ENCODE results near the gene PPP1R8.
"Not testable (repeated sequence)": the region's sequence is repeated elsewhere in the genome, so short reads cannot be mapped to it uniquely, and the experiment has no call there.

The PPP1R8 gene

GRCh38 chr1:27830621-27831440 is at the start of gene PPP1R8:
PPP1R8 (plus strand) TSS chr1:27830782; CDS start chr1:27830836, 54 bp downstream.
- DNase-seq: peak; percentile 83

- DNase-seq: no peak
These were observed 47.6 kb upstream of the PPP1R8 start for GRCh38 chr1:27782950-27783349.

- DNase-seq: no peak
These were observed 45.9 kb upstream of the PPP1R8 start for GRCh38 chr1:27784700-27785099.

DNA sequence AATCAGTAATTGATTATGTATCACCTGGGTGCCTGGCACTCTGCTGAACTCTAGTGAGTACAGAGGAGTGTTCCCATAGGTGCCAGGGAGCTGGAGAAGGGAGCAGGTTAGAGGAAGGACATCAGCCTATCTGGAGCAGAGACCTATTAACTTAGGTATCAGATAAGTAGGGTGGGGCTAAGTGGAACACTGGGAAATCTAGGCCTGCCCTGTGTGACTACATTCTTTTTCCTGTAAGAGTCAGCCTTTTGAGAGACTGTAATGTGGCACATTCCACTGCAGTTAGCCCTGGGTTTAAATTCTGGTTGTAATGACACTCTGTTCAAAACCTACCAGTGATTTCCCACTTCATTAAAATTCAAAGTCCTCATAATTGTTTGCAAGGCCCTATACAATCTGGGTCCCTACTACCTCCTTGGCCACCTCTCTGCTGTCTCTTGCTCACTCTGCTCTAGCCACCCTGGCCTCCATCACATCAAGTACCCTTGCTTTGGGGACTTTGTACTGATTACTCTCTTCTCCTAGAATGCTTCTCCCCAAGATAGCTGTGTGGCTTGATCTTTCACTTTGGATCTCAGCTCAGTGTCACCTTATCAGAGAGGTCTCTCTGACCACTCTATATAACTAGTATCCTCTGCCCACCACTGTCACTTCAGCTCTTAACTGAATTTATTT is 44.7 kb upstream of the PPP1R8 start:
- no peak for DNase-seq

DNA sequence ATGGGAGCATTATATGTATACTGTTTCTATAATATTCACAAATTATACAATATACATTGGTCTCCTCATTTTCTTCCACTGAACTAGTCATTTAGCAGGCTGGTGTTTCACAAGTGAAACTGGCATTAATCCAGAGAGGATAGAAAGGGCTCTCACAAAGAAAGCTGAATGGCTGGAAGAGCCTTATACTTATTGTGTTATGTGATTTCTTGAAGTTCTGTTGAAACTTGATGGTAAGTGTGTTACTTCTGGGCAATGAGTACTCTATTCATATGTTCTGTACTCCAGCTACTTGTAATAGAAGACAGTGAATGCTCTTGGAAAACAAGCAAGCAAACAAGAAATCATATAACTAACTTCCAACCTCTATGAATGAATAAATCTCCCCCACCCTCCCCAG is 42.7 kb upstream of the PPP1R8 start:
- no peak for DNase-seq

GRCh38 chr1:27789540-27790041 is 41.0 kb upstream of the PPP1R8 start:
- no peak for DNase-seq

- DNase-seq: not testable (repeated sequence)
These were observed 40.3 kb upstream of the PPP1R8 start for GRCh38 chr1:27790270-27790669.

DNA sequence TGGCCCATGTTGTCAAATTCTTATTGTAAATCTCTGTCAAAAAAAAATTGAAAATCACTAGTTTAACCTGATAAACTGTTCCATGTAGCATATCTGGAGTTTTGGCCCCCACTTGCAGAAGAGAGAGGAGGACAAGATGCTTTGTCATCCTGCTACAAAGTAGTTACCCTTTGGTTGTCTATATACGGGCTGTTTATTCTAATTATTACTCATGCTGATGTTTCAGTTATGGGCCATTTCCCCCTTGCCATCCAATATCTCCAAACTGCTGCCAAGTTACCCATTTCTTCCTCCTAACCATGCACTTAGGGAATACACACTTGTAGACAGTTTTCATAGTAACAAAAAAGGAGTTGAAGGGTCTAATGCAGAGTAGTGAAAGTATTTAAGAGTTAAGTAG is 35.0 kb upstream of the PPP1R8 start:
- DNase-seq: no peak

DNA sequence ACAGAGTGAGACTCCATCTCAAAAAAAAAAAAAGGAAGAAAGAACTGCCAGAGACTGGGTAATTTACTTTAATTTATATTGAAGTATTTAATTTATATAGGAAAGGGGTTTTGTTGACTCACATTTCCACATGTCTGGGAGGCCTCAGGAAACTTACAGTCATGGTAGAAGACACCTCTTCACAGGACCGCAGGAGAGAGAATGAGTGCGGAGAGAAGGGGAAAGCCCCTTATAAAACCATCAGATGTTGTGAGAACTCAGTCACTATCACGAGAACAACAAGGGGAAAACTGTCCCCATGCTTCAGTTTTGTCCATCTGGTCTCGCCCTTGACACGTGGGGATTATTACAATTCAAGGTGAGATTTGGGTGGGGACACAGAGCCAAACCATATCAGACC is 25.8 kb upstream of the PPP1R8 start:
- DNase-seq: no peak

- DNase-seq: no peak
These were observed 23.8 kb upstream of the PPP1R8 start for GRCh38 chr1:27806758-27807157.

- no peak for DNase-seq
These were observed 23.2 kb upstream of the PPP1R8 start for GRCh38 chr1:27807385-27807784.

DNA sequence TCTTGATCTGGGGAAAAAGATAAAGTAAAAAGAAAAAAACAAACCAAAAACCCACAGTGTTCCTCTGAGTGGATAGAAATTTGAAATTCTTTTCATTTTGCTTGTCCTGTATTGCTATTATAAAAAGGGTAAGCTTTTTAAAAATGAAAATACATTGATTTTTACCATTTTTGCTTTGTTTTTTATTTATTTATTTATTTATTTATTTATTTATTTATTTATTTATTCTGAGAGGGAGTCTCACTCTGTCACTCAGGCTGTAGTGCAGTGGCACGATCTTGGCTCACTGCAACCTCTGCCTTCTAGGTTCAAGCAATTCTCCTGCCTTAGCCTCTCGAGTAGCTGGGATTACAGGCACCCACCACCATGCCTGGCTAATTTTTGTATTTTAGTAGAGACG is 22.5 kb upstream of the PPP1R8 start:
- not testable (repeated sequence) for DNase-seq

DNA sequence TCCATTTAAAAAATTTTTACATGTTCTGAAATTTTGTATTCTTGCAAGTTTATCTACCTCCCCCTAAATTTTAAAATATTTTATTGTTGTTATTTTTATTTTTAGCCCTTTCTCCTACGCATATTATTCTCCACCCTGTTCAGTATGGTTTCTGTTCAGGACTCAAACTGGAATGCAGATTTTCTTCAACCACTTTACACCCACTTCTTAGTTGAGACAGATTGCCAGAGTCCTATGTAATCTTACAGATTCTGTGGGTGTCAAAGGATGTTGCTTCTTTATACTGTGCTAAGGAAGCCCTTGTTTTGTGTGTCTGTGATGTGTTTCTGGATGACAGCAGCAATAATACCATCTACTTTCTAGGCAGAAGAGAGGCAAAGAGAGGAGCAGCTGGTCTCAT is 20.7 kb upstream of the PPP1R8 start:
- DNase-seq: no peak

DNA sequence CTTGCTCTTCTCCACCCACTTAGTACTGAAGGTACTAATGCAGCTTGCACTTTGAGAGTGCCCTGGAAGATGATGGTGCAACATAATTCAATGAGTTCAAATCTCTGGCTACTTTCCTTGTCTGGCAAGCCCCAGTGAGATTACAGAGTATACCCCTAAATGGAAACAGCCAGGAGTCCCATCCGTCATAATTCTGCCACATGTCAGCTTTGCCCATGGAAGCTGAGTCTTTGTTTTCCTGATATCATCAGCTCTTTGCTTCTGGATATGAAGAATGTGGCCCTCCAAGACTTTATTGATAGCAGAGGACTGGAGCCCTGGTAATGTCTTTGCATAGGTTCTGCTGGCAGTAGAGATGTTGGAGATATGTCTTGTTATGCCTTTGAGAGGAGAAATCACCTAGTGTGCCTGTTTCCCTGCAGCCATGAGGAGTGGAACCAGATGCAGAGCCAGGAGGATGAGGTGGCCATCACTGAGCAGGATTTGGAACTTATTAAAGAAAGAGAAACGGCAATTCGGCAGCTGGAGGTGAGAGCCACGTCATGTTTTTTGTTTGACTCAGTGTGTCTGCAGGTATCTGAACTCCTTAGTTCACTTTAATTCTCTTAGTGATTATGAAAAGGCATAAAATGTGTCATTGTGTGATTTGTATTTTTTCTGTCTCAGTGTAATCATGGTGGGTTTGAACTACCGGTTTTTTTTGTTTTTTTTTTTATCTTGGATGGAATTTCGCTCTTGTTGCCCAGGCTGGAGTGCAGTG is 18.7 kb upstream of the PPP1R8 start:
- DNase-seq: no peak

DNA sequence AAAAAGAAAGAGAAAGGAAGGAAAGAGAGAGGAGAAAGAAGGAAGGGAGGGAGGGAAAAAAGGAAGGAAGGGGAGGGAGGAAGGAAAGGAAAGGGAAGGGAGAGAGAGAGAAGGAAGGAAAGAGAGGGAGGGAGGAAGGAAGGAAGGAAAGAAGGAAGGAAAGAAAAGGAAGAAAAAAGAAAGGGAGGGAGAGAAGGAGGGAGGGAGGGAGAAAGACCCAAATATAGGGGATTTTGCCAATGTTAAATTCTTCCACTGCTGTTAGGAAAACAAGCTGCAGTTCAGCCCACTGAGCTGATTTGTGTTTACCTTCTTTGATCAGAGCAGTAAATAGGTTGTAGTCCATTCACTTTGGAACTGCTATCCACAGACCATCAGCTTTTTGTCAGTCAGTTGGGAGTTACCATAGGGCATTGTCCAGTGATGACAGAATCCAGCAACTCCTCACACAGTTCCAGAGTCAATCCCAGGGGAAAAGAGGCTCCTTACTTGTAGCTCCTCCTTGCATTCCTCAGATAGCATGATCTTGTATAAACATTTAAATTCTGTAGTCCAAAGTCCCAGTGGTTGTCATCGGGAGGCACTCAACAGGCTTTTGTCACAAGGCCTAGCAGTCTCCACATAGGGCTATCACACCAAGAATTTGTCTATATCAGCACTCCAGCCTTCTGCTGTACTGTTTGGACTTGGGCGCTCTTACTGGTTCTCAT is 13.5 kb upstream of the PPP1R8 start:
- DNase-seq: no peak

DNA sequence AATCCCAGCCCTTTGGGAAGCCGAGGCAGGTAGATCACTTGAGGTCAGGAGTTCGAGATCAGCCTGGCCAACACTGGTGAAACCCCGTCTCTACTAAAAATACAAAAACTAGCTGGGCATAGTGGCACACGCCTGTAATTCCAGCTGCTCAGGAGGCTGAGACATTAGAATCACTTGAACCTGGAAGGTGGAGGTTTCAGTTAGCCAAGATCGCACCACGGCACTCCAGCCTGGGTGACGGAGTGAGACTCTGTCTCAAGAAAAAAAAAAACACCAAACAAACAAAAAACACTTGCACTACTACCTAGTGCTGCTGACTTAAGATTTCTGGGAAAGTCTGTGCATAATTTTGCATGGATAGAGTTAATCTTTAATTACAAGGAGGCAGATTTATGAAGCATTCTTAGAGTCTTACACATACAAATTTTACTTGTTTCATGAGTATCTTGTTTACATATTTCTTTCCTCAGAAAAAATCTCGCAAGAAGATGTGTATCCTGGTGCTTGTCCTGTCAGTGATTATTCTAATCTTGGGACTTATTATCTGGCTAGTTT is 8.7 kb upstream of the PPP1R8 start:
- DNase-seq: no peak

- DNase-seq: no peak
These were observed 6.8 kb upstream of the PPP1R8 start for GRCh38 chr1:27823784-27824183.

GRCh38 chr1:27824411-27824810 is 6.2 kb upstream of the PPP1R8 start:
- DNase-seq: no peak

DNA sequence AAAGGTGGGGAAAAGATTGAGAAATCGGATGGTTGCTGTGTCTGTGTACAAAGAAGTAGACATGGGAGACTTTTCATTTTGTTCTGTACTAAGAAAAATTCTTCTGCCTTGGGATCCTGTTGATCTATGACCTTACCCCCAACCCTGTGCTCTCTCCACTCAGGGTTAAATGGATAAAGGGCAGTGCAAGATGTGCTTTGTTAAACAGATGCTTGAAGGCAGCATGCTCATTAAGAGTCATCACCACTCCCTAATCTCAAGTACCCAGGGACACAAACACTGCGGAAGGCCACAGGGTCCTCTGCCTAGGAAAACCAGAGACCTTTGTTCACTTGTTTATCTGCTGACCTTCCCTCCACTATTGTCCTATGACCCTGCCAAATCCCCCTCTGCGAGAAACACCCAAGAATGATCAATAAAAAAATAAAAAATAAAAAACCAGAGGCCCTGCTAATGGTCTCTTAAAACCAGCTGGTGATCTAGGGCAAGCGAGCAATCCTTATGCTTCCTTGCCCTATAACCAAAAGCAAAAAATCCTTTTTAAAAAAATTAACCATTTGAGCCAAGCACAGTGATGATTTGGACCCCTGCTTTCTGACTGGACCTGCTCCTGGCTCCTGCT is 1.1 kb upstream of the PPP1R8 start:
- not testable (repeated sequence) for DNase-seq

DNA sequence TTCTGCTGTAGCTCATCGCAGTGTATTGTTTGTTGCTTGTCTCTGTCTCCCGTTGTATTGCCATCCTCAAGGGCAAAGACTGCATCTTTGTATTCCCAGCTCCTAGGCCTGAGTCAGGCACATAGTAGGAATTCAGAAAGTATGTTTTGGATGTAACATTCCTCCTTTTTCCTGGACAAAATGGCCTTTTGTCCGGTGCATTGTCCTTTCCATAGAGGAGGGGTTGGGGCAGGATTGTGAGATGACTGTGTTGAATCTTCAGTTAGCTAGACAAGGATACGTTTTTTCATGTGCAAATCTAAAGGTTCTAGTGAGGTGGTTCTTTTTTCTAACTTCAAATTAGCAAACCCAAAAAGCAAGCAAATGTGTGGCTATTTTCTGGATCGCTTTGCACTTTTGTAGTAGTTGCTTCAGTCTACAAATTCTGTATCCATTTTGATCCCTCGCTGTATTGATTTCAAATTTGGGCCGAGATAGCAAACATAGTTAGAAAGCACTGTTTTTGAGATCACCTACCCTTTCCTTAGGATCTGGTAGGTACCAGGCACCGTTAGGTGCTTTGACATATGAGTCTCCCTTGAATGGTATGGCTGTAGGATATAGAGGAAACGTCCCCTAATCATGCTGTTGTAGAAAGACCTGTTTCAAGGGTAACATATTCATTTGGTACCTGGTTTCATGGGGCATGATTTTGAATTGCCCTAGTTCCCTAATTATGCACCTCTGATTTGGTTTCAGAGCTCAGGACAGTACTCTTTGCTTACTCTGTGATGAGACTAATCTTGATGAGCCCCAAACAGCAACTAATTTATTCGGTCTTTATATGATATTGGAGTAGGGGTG is 1.2 kb downstream of the PPP1R8 start:
- DNase-seq: no peak

- DNase-seq: no peak
These were observed 2.2 kb downstream of the PPP1R8 start for GRCh38 chr1:27832762-27833161.

All from stimulated activated CD4-positive, alpha-beta T cell treated with anti-CD3 and anti-CD28 coated beads, Interleukin-12 subunit alpha, Interleukin-12 subunit beta, amount 100 ng/mL, for 4 hours (primary cell).